ENCODE results near the gene NXN.
"Not testable (repeated sequence)": the region's sequence is repeated elsewhere in the genome, so short reads cannot be mapped to it uniquely, and the experiment has no call there.

DNA sequence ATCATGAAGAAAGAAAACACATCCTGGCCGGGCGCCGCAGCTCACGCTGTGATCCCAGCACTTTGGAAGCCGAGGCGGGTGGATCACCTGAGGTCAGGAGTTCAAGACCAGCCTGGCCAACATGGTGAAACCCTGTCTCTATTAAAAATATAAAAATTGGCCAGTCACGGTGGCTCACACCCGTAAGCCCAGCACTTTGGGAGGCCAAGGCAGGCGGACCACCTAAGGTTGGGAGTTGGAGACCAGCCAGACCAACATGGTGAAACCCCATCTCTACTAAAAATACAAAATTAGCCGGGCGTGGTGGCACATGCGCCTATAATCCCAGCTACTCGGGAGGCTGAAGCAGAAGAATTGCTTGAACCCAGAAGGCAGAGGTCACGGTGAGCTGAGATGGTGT, 7.7 kb downstream of the NXN start:
- TF ChIP-seq, protein P1, sequence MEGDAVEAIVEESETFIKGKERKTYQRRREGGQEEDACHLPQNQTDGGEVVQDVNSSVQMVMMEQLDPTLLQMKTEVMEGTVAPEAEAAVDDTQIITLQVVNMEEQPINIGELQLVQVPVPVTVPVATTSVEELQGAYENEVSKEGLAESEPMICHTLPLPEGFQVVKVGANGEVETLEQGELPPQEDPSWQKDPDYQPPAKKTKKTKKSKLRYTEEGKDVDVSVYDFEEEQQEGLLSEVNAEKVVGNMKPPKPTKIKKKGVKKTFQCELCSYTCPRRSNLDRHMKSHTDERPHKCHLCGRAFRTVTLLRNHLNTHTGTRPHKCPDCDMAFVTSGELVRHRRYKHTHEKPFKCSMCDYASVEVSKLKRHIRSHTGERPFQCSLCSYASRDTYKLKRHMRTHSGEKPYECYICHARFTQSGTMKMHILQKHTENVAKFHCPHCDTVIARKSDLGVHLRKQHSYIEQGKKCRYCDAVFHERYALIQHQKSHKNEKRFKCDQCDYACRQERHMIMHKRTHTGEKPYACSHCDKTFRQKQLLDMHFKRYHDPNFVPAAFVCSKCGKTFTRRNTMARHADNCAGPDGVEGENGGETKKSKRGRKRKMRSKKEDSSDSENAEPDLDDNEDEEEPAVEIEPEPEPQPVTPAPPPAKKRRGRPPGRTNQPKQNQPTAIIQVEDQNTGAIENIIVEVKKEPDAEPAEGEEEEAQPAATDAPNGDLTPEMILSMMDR (conservative IDR thresholded peaks at IDR 0.05; ENCODE audit: low read depth, low read length) = not testable (repeated sequence)
- not testable (repeated sequence) for TF ChIP-seq EZH2phosphoT487 (IDR thresholded peaks at IDR 0.05; ENCODE audit: borderline replicate concordance, low read length)
